Common myeloid progenitor, CD34-positive (primary cell): ENCODE data around the gene BLOC1S2.
A peak's percentile ranks its signal among the peaks of the same experiment; 100 is the strongest.

Source experiments
- CTCF ChIA-PET: fragments of 350-600 bp; sonication (Branson Sonifier 250); formaldehyde crosslinking; loops from one replicate; lab custom pipeline; 2021; ENCODE audit warnings: antibody characterized with exemption; lab: Charles Lee
- POLR2A ChIA-PET: fragments of 350-600 bp; sonication (Branson Sonifier 250); formaldehyde crosslinking; loops from one replicate; lab custom pipeline; 2021; ENCODE audit warnings: antibody characterized with exemption; lab: Charles Lee
- DNase-seq, 3 donors: peaks; one replicate each; pipeline versions ENCODE4 v3.0.0 to v3.0.0-alpha.2; 2013
- H3K27ac ChIP-seq, 2 experiments: 1 replicate in 1 of 2; 2 replicates in 1 of 2; pipeline ENCODE4 v1.7.0; 2013; ENCODE audit warnings: inconsistent platforms in 2 of 2, low read length in 2 of 2, mild to moderate bottlenecking in 2 of 2, low read depth in 1 of 2, moderate library complexity in 1 of 2; ENCODE audit not compliant: severe bottlenecking in 2 of 2, insufficient read depth in 1 of 2, poor library complexity in 1 of 2
- H3K27me3 ChIP-seq, 5 experiments: replicated peaks in 2 of 5; 1 replicate in 3 of 5; 2 replicates in 2 of 5; pipeline versions ENCODE4 v1.6.1 to v1.7.0; 2013; ENCODE audit warnings: low read length in 4 of 5, mild to moderate bottlenecking in 2 of 5, moderate library complexity in 2 of 5, inconsistent platforms in 1 of 5; ENCODE audit not compliant: insufficient read depth in 5 of 5, control insufficient read depth in 4 of 5
- H3K36me3 ChIP-seq, 4 experiments: 1 replicate in 2 of 4; 2 replicates in 2 of 4; pipeline versions ENCODE4 v1.6.1 to v1.7.0; 2013; ENCODE audit warnings: low read length in 3 of 4, control low read depth in 1 of 4, mild to moderate bottlenecking in 1 of 4; ENCODE audit not compliant: control insufficient read depth in 4 of 4, insufficient read depth in 4 of 4
- H3K4me1 ChIP-seq, 4 experiments: 1 replicate in 3 of 4; 2 replicates in 1 of 4; pipeline versions ENCODE4 v1.6.1 to v1.7.1; 2013; ENCODE audit warnings: low read length in 3 of 4, mild to moderate bottlenecking in 3 of 4, control low read depth in 1 of 4, inconsistent platforms in 1 of 4, moderate library complexity in 1 of 4; ENCODE audit not compliant: control insufficient read depth in 4 of 4, insufficient read depth in 4 of 4; ENCODE audit errors: control extremely low read depth in 1 of 4
- H3K4me3 ChIP-seq, 7 experiments: 1 replicate in 4 of 7; 2 replicates in 3 of 7; pipeline versions ENCODE4 v1.5.1 to v1.7.0; 2013; ENCODE audit warnings: mild to moderate bottlenecking in 7 of 7, low read length in 6 of 7, moderate library complexity in 6 of 7, inconsistent platforms in 2 of 7, low read depth in 2 of 7, control low read depth in 1 of 7; ENCODE audit not compliant: insufficient read depth in 4 of 7, control insufficient read depth in 1 of 7; ENCODE audit errors: extremely low read depth in 1 of 7
- H3K9me3 ChIP-seq, 5 experiments: 1 replicate in 4 of 5; 2 replicates in 1 of 5; pipeline versions ENCODE4 v1.6.1 to v1.7.1; 2013; ENCODE audit warnings: low read length in 4 of 5, mild to moderate bottlenecking in 2 of 5, inconsistent platforms in 1 of 5, low read depth in 1 of 5, moderate library complexity in 1 of 5; ENCODE audit not compliant: control insufficient read depth in 4 of 5, insufficient read depth in 2 of 5; ENCODE audit errors: control extremely low read depth in 1 of 5
- WGBS: methylation state at CpG from one replicate; pipeline ENCODE4 v1.1.5; 2013; ENCODE audit not compliant: insufficient coverage; 5-methylcytosine and 5-hydroxymethylcytosine counted together

The BLOC1S2 gene

GRCh38 chr10:100327718-100328009 lies 41.2 kb upstream of the BLOC1S2 start:
- H3K27ac ChIP-seq: no peak overlapping the region
- CTCF ChIA-PET: interaction anchor here (0.9 to 7.5 kb wide), 4 partner anchors 14 to 105 kb away, joined by 3 to 74 read pairs (median 8); partner anchors contain the start of gene SCD
- no peaks in the 10 kb centered on the region for H3K27me3 ChIP-seq
- peaks cover 10 to 19% (median 12%) of the 10 kb centered on the region in 4 experiments for H3K4me1 ChIP-seq
- DNase-seq: no peak
- no peaks in the 10 kb centered on the region for H3K9me3 ChIP-seq
- POLR2A ChIA-PET: no interaction called here
- no peak overlapping the region for H3K4me3 ChIP-seq
- H3K36me3 ChIP-seq: no peaks in the 10 kb centered on the region
- WGBS: 95% methylated on average over 3 of the region's 3 CpGs

GRCh38 chr10:100327007-100327717 lies 40.7 kb upstream of the BLOC1S2 start:
- Histone ChIP-seq H3K27me3 (no peaks in the 10 kb centered on the region), H3K36me3 (no peaks in the 10 kb centered on the region), H3K9me3 (no peaks in the 10 kb centered on the region), H3K4me3 (no peak overlapping the region), H3K4me1 (peaks cover 10 to 19% (median 12%) of the 10 kb centered on the region in 4 experiments), H3K27ac (no peak overlapping the region)
- ChIA-PET CTCF (interaction anchor here (0.9 to 7.5 kb wide), 5 partner anchors 15 to 105 kb away, joined by 3 to 74 read pairs (median 8); partner anchors contain the start of gene SCD), POLR2A (no interaction called here)
- peak; percentile 49 to 90 (median 87) for DNase-seq
- WGBS: 53% methylated on average over 7 of the region's 8 CpGs

- H3K27me3 ChIP-seq: peaks cover 0 to 2% (median 0%) of the 10 kb centered on the region in 5 experiments
- no peak overlapping the region for H3K4me3 ChIP-seq
- CTCF ChIA-PET: interaction anchor here (7.5 kb wide), 1 partner anchor 17 kb away, joined by 74 read pairs; the partner anchor contains the start of gene SCD
- no peaks in the 10 kb centered on the region for H3K9me3 ChIP-seq
- no peak for DNase-seq
- no peaks in the 10 kb centered on the region for H3K36me3 ChIP-seq
- H3K27ac ChIP-seq: no peak overlapping the region
- POLR2A ChIA-PET: interaction anchor here (0.6 kb wide), 1 partner anchor 691 kb away, joined by 3 read pairs; no protein-coding TSS in a partner anchor
- WGBS: 95% methylated on average over 2 of the region's 7 CpGs
- peaks cover 10 to 19% (median 12%) of the 10 kb centered on the region in 4 experiments for H3K4me1 ChIP-seq
Measured at GRCh38 chr10:100325158-100325557, 38.7 kb upstream of the BLOC1S2 start.

- no CpG with 5 or more reads among the region's 1 CpG for WGBS
- no peak overlapping the region for H3K27ac ChIP-seq
- DNase-seq: no peak
- H3K36me3 ChIP-seq: no peaks in the 10 kb centered on the region
- no peaks in the 10 kb centered on the region for H3K4me1 ChIP-seq
- CTCF ChIA-PET: interaction anchor here (1.2 kb wide), 1 partner anchor 10 kb away, joined by 3 read pairs; no protein-coding TSS in a partner anchor
- peaks cover 0 to 12% (median 0%) of the 10 kb centered on the region in 5 experiments for H3K27me3 ChIP-seq
- POLR2A ChIA-PET: no interaction called here
- no peak overlapping the region for H3K4me3 ChIP-seq
- H3K9me3 ChIP-seq: no peaks in the 10 kb centered on the region
Measured at GRCh38 chr10:100319707-100320402, 33.4 kb upstream of the BLOC1S2 start.

- Histone ChIP-seq H3K27ac (no peak overlapping the region), H3K27me3 (peaks cover 0 to 15% (median 5%) of the 10 kb centered on the region in 5 experiments), H3K4me1 (no peaks in the 10 kb centered on the region), H3K4me3 (no peak overlapping the region), H3K36me3 (no peaks in the 10 kb centered on the region), H3K9me3 (no peaks in the 10 kb centered on the region)
- CTCF ChIA-PET: no interaction called here
- POLR2A ChIA-PET: no interaction called here
- WGBS: 100% methylated on average over 2 of the region's 4 CpGs
- DNase-seq: no peak
Measured at GRCh38 chr10:100318207-100318606, 31.7 kb upstream of the BLOC1S2 start.

GRCh38 chr10:100315615-100316014 lies 29.1 kb upstream of the BLOC1S2 start:
- Histone ChIP-seq H3K9me3 (no peaks in the 10 kb centered on the region), H3K36me3 (no peaks in the 10 kb centered on the region), H3K4me1 (no peaks in the 10 kb centered on the region), H3K27ac (no peak overlapping the region), H3K27me3 (peaks cover 0 to 19% (median 8%) of the 10 kb centered on the region in 5 experiments), H3K4me3 (no peak overlapping the region)
- WGBS: 97% methylated on average over 4 of the region's 4 CpGs
- ChIA-PET CTCF (interaction anchor here (2.5 kb wide), 1 partner anchor 14 kb away, joined by 8 read pairs; the partner anchor contains the start of gene PKD2L1), POLR2A (no interaction called here)
- DNase-seq: no peak

- POLR2A ChIA-PET: no interaction called here
- CTCF ChIA-PET: interaction anchor here (0.8 to 2.6 kb wide), 6 partner anchors 13 to 122 kb away, joined by 3 to 9 read pairs (median 4); partner anchors contain the start of gene PKD2L1
- WGBS: no CpG with 5 or more reads among the region's 4 CpGs
- Histone ChIP-seq H3K36me3 (no peaks in the 10 kb centered on the region), H3K27ac (no peak overlapping the region), H3K4me1 (no peaks in the 10 kb centered on the region), H3K4me3 (no peak overlapping the region), H3K27me3 (peaks cover 0 to 9% (median 7%) of the 10 kb centered on the region in 5 experiments), H3K9me3 (no peaks in the 10 kb centered on the region)
- no peak for DNase-seq
Measured at GRCh38 chr10:100311298-100311697, 24.8 kb upstream of the BLOC1S2 start.
